ENCODE results near the gene ADCK1. TPM values are rescaled to one million over a fixed set of nuclear protein-coding genes. Genes with fewer than 3 reads are reported as not detected.

The ADCK1 gene
- total RNA-seq, 1 donor from 2014 or later, result 4.5 TPM

GRCh38 chr14:77903221-77903620 lies 103.3 kb downstream of the ADCK1 start:
- no peaks in the 10 kb centered on the region for H3K36me3 ChIP-seq (ENCODE audit: control insufficient read depth, insufficient read depth, low read length)
- FAIRE-seq (no peak), DNase-seq (ENCODE audit: low read depth) (no peak)
- H3K4me3 ChIP-seq (ENCODE audit: low read depth, low read length), result no peak overlapping the region
- TF ChIP-seq, protein P1, sequence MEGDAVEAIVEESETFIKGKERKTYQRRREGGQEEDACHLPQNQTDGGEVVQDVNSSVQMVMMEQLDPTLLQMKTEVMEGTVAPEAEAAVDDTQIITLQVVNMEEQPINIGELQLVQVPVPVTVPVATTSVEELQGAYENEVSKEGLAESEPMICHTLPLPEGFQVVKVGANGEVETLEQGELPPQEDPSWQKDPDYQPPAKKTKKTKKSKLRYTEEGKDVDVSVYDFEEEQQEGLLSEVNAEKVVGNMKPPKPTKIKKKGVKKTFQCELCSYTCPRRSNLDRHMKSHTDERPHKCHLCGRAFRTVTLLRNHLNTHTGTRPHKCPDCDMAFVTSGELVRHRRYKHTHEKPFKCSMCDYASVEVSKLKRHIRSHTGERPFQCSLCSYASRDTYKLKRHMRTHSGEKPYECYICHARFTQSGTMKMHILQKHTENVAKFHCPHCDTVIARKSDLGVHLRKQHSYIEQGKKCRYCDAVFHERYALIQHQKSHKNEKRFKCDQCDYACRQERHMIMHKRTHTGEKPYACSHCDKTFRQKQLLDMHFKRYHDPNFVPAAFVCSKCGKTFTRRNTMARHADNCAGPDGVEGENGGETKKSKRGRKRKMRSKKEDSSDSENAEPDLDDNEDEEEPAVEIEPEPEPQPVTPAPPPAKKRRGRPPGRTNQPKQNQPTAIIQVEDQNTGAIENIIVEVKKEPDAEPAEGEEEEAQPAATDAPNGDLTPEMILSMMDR (IDR thresholded peaks at IDR 0.05; ENCODE audit: insufficient read depth, low read length, severe bottlenecking), result no peak
- no peaks in the 10 kb centered on the region for H3K27me3 ChIP-seq (ENCODE audit: control insufficient read depth, insufficient read depth, low read length)

DNA sequence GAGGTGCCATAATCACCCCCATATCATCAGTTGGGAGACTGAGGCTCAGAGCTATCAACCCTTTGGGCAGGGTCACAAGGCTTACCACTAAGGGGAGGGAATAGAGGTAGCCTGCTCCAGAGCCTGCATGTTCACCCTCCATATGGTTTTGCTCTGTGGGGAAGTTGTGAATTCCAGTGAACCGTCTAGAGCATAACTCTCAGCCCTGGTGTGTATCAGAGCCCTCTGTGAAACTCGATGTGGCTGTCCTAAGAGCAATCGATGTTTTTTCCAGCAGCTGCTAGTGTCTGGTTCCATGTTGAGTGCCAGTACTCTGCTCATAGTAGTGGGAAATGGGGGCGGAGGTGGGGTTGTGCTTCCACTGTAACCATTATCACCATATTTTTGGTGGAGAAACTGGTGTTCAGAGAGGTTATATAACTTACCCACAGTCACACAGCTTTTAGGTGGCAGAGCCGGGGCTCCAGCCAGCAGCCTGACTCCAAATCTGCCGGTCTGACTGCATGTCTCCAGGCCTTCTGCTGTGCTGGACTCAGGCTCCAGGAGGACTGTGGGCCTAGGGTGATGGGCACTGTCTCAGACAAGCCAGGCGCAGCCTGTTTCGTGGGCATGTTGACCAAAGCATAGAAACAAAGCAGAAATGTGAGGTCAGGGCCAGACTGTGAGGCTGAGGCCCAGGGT lies 104.2 kb downstream of the ADCK1 start:
- Histone ChIP-seq H3K36me3 (ENCODE audit: control insufficient read depth, insufficient read depth, low read length) (no peaks in the 10 kb centered on the region), H3K27me3 (ENCODE audit: control insufficient read depth, insufficient read depth, low read length) (no peaks in the 10 kb centered on the region), H3K4me3 (ENCODE audit: low read depth, low read length) (no peak overlapping the region)
- FAIRE-seq, result no peak
- DNase-seq (ENCODE audit: low read depth), result no peak
- TF ChIP-seq, protein P1 (IDR thresholded peaks at IDR 0.05; ENCODE audit: insufficient read depth, low read length, severe bottlenecking), result no peak

GRCh38 chr14:77906446-77906845 lies 106.5 kb downstream of the ADCK1 start:
- TF ChIP-seq, protein P1 (IDR thresholded peaks at IDR 0.05; ENCODE audit: insufficient read depth, low read length, severe bottlenecking), result no peak
- Histone ChIP-seq H3K4me3 (ENCODE audit: low read depth, low read length) (no peak overlapping the region), H3K36me3 (ENCODE audit: control insufficient read depth, insufficient read depth, low read length) (no peaks in the 10 kb centered on the region), H3K27me3 (ENCODE audit: control insufficient read depth, insufficient read depth, low read length) (no peaks in the 10 kb centered on the region)
- DNase-seq (ENCODE audit: low read depth), result no peak
- no peak for FAIRE-seq

GRCh38 chr14:77908847-77909246 lies 108.9 kb downstream of the ADCK1 start:
- no peak overlapping the region for H3K4me3 ChIP-seq (ENCODE audit: low read depth, low read length)
- no peak for DNase-seq (ENCODE audit: low read depth)
- FAIRE-seq, result no peak
- H3K27me3 ChIP-seq (ENCODE audit: control insufficient read depth, insufficient read depth, low read length), result no peaks in the 10 kb centered on the region
- TF ChIP-seq, protein P1 (IDR thresholded peaks at IDR 0.05; ENCODE audit: insufficient read depth, low read length, severe bottlenecking), result no peak
- no peaks in the 10 kb centered on the region for H3K36me3 ChIP-seq (ENCODE audit: control insufficient read depth, insufficient read depth, low read length)

DNA sequence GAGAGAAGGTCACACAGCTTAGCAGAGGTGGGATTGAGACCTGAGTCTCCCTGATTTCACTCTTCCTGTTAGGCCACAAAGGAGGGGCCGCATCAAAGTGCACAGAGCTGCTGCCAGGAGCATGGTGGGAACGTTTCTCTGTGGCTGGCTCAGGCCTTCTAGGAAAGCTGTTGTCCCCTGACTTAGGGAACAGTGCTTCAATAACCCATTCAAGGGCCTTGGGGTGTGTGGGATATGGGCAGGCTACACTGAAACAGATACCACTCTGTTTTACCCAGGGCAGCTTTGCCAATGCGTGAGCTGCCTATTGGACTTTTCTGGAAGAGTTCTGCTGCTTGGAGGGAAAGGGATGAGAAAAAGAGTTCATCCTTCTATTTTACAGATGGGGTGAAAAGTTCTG lies 110.0 kb downstream of the ADCK1 start:
- no peaks in the 10 kb centered on the region for H3K36me3 ChIP-seq (ENCODE audit: control insufficient read depth, insufficient read depth, low read length)
- no peaks in the 10 kb centered on the region for H3K27me3 ChIP-seq (ENCODE audit: control insufficient read depth, insufficient read depth, low read length)
- no peak overlapping the region for H3K4me3 ChIP-seq (ENCODE audit: low read depth, low read length)
- TF ChIP-seq, protein P1 (IDR thresholded peaks at IDR 0.05; ENCODE audit: insufficient read depth, low read length, severe bottlenecking), result no peak
- DNase-seq (ENCODE audit: low read depth) (no peak), FAIRE-seq (no peak)

DNA sequence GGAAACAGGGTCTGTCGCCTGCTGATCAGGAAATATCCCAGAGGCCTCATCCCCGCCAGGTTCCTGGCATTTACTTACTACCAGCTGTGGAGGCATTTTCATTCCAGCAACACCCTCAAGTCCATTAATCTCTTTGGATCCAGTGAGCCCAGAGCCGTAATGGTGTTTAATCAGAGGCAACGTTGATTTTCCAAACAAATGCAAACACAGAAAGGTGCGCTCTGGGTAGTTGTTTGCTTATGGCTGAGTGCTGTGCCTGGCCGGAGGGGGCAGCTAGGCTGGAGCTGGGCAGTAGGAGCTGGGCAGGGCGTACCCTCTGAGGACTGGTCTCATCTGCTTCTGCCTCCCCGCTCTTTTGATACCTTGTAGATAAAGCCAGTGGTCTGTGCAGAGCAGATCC lies 110.6 kb downstream of the ADCK1 start:
- FAIRE-seq (no peak), DNase-seq (ENCODE audit: low read depth) (no peak)
- no peaks in the 10 kb centered on the region for H3K27me3 ChIP-seq (ENCODE audit: control insufficient read depth, insufficient read depth, low read length)
- TF ChIP-seq, protein P1 (IDR thresholded peaks at IDR 0.05; ENCODE audit: insufficient read depth, low read length, severe bottlenecking), result no peak
- H3K4me3 ChIP-seq (ENCODE audit: low read depth, low read length), result no peak overlapping the region
- H3K36me3 ChIP-seq (ENCODE audit: control insufficient read depth, insufficient read depth, low read length), result no peaks in the 10 kb centered on the region

Data from bronchial epithelial cell (primary cell).